Neural cell (in vitro differentiated cells): Measurements from ENCODE around the gene PPFIA4.

Experiments
- EP300 ChIP-seq: fragments of 450-650 bp; conservative IDR thresholded peaks from 2 replicates; pipeline ENCODE4 v1.6.1; 2014; ENCODE audit warnings: antibody characterized with exemption, mild to moderate bottlenecking, moderate library complexity; ENCODE audit not compliant: poor library complexity, severe bottlenecking
- EZH2 ChIP-seq: fragments of 200-600, 300-800 bp; shearing (Covaris generic), sonication (generic); IDR thresholded peaks from 2 replicates; pipeline ENCODE4 v1.6.1; 2014; ENCODE audit warnings: antibody characterized with exemption, low read length, borderline replicate concordance, mild to moderate bottlenecking; ENCODE audit not compliant: insufficient read depth, poor library complexity, severe bottlenecking
- MXI1 ChIP-seq: fragments of 450-650 bp; conservative IDR thresholded peaks from 2 replicates; pipeline ENCODE4 v1.6.1; 2014; ENCODE audit warnings: antibody characterized with exemption, mild to moderate bottlenecking; ENCODE audit not compliant: poor library complexity, severe bottlenecking
- POLR2AphosphoS5 ChIP-seq: IDR thresholded peaks from 2 replicates; pipeline ENCODE4 v1.6.1; 2012
- RAD21 ChIP-seq: fragments of 450-650 bp; conservative IDR thresholded peaks from 2 replicates; pipeline ENCODE4 v1.6.1; 2014; ENCODE audit warnings: antibody characterized with exemption, mild to moderate bottlenecking, moderate library complexity
- SMC3 ChIP-seq: fragments of 450-650 bp; conservative IDR thresholded peaks from 2 replicates; pipeline ENCODE4 v1.6.1; 2014; ENCODE audit warnings: antibody characterized with exemption, mild to moderate bottlenecking, moderate library complexity; ENCODE audit not compliant: poor library complexity
- TAF1 ChIP-seq: IDR thresholded peaks from 2 replicates; pipeline ENCODE4 v1.6.1; 2012; ENCODE audit warnings: low read depth
- TF ChIP-seq, protein P1 (sequence below): fragments of 450-650 bp; IDR thresholded peaks from 2 replicates; pipeline ENCODE4 v1.5.1; 2014; ENCODE audit warnings: antibody characterized with exemption, mild to moderate bottlenecking, moderate library complexity; ENCODE audit not compliant: poor library complexity, severe bottlenecking
- TF ChIP-seq, protein P2 (sequence below): IDR thresholded peaks from 2 replicates; pipeline ENCODE4 v1.6.1; 2012; ENCODE audit warnings: borderline replicate concordance

DNA sequence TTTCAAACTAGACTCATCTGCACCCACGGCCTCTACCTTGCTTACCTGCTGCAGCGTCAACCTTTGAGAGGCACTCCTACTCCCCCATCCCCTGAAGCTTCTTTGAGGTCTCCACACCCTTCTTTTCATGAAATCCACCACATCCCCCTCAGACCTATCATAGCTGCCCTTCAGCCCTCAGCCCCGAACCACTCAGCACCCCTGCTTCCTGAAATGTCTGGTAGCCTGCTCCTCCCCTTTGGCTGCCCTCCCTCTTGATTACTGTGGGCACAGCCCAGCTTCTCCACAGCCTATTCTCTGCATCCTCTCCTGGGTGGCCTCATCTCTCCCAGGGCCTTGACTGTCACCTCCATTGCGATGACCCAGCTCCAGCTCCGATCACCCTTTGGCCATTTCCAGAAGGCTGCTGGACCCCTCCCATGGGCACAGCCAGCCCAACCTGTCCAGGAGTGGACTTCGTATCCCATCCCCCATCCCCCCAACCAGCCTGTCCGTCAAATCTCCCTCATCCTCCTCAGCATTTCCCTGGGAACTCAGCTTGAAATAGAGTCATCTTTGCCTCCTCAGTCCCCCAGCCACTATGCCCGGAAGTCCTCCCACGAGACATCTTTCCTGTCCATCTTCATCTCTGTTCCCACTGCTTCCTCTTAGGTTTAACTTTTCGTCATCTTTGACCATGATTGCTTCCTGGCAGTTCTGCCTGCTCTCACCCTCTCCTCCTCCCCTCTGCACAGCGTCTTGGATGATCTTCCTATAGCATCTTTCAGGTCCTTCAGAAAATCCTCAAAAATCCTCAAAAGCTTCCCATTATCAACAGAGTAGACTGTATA is 95.1 kb downstream of the PPFIA4 start:
- TF ChIP-seq, protein P1, sequence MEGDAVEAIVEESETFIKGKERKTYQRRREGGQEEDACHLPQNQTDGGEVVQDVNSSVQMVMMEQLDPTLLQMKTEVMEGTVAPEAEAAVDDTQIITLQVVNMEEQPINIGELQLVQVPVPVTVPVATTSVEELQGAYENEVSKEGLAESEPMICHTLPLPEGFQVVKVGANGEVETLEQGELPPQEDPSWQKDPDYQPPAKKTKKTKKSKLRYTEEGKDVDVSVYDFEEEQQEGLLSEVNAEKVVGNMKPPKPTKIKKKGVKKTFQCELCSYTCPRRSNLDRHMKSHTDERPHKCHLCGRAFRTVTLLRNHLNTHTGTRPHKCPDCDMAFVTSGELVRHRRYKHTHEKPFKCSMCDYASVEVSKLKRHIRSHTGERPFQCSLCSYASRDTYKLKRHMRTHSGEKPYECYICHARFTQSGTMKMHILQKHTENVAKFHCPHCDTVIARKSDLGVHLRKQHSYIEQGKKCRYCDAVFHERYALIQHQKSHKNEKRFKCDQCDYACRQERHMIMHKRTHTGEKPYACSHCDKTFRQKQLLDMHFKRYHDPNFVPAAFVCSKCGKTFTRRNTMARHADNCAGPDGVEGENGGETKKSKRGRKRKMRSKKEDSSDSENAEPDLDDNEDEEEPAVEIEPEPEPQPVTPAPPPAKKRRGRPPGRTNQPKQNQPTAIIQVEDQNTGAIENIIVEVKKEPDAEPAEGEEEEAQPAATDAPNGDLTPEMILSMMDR = no peak
- TF ChIP-seq MXI1 (no peak), TAF1 (no peak), POLR2AphosphoS5 (no peak), EP300 (no peak), RAD21 (no peak), EZH2 (no peak), SMC3 (no peak)
- TF ChIP-seq, protein P2, sequence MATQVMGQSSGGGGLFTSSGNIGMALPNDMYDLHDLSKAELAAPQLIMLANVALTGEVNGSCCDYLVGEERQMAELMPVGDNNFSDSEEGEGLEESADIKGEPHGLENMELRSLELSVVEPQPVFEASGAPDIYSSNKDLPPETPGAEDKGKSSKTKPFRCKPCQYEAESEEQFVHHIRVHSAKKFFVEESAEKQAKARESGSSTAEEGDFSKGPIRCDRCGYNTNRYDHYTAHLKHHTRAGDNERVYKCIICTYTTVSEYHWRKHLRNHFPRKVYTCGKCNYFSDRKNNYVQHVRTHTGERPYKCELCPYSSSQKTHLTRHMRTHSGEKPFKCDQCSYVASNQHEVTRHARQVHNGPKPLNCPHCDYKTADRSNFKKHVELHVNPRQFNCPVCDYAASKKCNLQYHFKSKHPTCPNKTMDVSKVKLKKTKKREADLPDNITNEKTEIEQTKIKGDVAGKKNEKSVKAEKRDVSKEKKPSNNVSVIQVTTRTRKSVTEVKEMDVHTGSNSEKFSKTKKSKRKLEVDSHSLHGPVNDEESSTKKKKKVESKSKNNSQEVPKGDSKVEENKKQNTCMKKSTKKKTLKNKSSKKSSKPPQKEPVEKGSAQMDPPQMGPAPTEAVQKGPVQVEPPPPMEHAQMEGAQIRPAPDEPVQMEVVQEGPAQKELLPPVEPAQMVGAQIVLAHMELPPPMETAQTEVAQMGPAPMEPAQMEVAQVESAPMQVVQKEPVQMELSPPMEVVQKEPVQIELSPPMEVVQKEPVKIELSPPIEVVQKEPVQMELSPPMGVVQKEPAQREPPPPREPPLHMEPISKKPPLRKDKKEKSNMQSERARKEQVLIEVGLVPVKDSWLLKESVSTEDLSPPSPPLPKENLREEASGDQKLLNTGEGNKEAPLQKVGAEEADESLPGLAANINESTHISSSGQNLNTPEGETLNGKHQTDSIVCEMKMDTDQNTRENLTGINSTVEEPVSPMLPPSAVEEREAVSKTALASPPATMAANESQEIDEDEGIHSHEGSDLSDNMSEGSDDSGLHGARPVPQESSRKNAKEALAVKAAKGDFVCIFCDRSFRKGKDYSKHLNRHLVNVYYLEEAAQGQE = no peak
